KMS-11 (cell line): ENCODE data around the gene C11orf71.

Source experiments
- H2AFZ ChIP-seq: fragments of 200-600 bp; sonication (generic); 2 replicates; pipeline ENCODE4 v1.6.1; 2016; ENCODE audit warnings: antibody characterized with exemption, mixed run types, low read depth
- H3K27ac ChIP-seq: fragments of 200-600 bp; sonication (generic); 2 replicates; pipeline ENCODE4 v1.6.1; 2016; ENCODE audit warnings: mild to moderate bottlenecking, mixed run types
- H3K27me3 ChIP-seq: fragments of 200-600 bp; sonication (generic); 2 replicates; pipeline ENCODE4 v1.6.1; 2017; ENCODE audit warnings: mild to moderate bottlenecking, low read depth, mixed run types, moderate library complexity; ENCODE audit not compliant: insufficient read depth
- H3K36me3 ChIP-seq: fragments of 200-600 bp; sonication (generic); 2 replicates; pipeline ENCODE4 v1.6.1; 2017; ENCODE audit warnings: mild to moderate bottlenecking, mixed run types; ENCODE audit not compliant: insufficient read depth
- H3K4me1 ChIP-seq: fragments of 200-600 bp; sonication (generic); 2 replicates; pipeline ENCODE4 v1.6.1; 2016; ENCODE audit warnings: mild to moderate bottlenecking, low read depth, mixed run types; ENCODE audit not compliant: poor library complexity, severe bottlenecking
- H3K4me2 ChIP-seq: fragments of 200-600 bp; sonication (generic); 2 replicates; pipeline ENCODE4 v1.7.0; 2016; ENCODE audit warnings: mild to moderate bottlenecking, mixed run types
- H3K4me3 ChIP-seq: fragments of 200-600 bp; sonication (generic); IDR thresholded peaks from 2 replicates; pipeline ENCODE4 v1.6.1; 2017; ENCODE audit warnings: low read depth, low read length, mixed read lengths; ENCODE audit not compliant: insufficient read depth
- H3K79me2 ChIP-seq: fragments of 200-600 bp; sonication (generic); 2 replicates; pipeline ENCODE4 v1.6.1; 2016; ENCODE audit warnings: low read depth, mixed run types; ENCODE audit not compliant: insufficient read depth
- H3K9ac ChIP-seq: fragments of 200-600 bp; sonication (generic); 2 replicates; pipeline ENCODE4 v1.6.1; 2016; ENCODE audit warnings: mild to moderate bottlenecking, mixed run types
- H4K20me1 ChIP-seq: fragments of 200-600 bp; sonication (generic); 2 replicates; pipeline ENCODE4 v1.6.1; 2016; ENCODE audit warnings: mild to moderate bottlenecking, mixed run types; ENCODE audit not compliant: insufficient read depth
- TF ChIP-seq, protein P1 (sequence below): fragments of 200-600 bp; sonication (generic); conservative IDR thresholded peaks from 2 replicates; pipeline ENCODE4 v1.6.1; 2017; ENCODE audit warnings: low read depth, mild to moderate bottlenecking, antibody characterized with exemption, low read length, moderate library complexity, mixed read lengths

The C11orf71 gene

GRCh38 chr11:114399490-114400215, 658 bp downstream of the C11orf71 start:
- Histone ChIP-seq H4K20me1 (no peaks in the 10 kb centered on the region), H3K79me2 (peaks cover 39% of the 10 kb centered on the region), H3K4me3 (no peak overlapping the region), H2AFZ (peak overlapping the region; percentile 48), H3K4me1 (peaks cover 15% of the 10 kb centered on the region), H3K9ac (peak overlapping the region; percentile 95), H3K4me2 (peak overlapping the region; percentile 83), H3K27me3 (no peaks in the 10 kb centered on the region), H3K36me3 (no peaks in the 10 kb centered on the region), H3K27ac (peak overlapping the region; percentile 93)
- TF ChIP-seq, protein P1, sequence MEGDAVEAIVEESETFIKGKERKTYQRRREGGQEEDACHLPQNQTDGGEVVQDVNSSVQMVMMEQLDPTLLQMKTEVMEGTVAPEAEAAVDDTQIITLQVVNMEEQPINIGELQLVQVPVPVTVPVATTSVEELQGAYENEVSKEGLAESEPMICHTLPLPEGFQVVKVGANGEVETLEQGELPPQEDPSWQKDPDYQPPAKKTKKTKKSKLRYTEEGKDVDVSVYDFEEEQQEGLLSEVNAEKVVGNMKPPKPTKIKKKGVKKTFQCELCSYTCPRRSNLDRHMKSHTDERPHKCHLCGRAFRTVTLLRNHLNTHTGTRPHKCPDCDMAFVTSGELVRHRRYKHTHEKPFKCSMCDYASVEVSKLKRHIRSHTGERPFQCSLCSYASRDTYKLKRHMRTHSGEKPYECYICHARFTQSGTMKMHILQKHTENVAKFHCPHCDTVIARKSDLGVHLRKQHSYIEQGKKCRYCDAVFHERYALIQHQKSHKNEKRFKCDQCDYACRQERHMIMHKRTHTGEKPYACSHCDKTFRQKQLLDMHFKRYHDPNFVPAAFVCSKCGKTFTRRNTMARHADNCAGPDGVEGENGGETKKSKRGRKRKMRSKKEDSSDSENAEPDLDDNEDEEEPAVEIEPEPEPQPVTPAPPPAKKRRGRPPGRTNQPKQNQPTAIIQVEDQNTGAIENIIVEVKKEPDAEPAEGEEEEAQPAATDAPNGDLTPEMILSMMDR, result no peak

GRCh38 chr11:114398303-114398920, 1.9 kb downstream of the C11orf71 start:
- peaks cover 33% of the 10 kb centered on the region for H3K79me2 ChIP-seq
- H3K4me2 ChIP-seq, result no peak overlapping the region
- H4K20me1 ChIP-seq, result no peaks in the 10 kb centered on the region
- no peaks in the 10 kb centered on the region for H3K36me3 ChIP-seq
- TF ChIP-seq, protein P1, result no peak
- H3K9ac ChIP-seq, result no peak overlapping the region
- H3K27ac ChIP-seq, result no peak overlapping the region
- no peaks in the 10 kb centered on the region for H3K27me3 ChIP-seq
- no peak overlapping the region for H2AFZ ChIP-seq
- H3K4me3 ChIP-seq, result no peak overlapping the region
- H3K4me1 ChIP-seq, result peaks cover 15% of the 10 kb centered on the region

- Histone ChIP-seq H2AFZ (no peak overlapping the region), H3K4me2 (no peak overlapping the region), H3K4me3 (no peak overlapping the region), H3K36me3 (no peaks in the 10 kb centered on the region), H3K27me3 (no peaks in the 10 kb centered on the region), H3K27ac (no peak overlapping the region), H3K9ac (no peak overlapping the region), H3K79me2 (peaks cover 24% of the 10 kb centered on the region; the same call in 1 of the 2 replicates), H3K4me1 (peaks cover 15% of the 10 kb centered on the region), H4K20me1 (no peaks in the 10 kb centered on the region)
- TF ChIP-seq, protein P1, result no peak
Measured at GRCh38 chr11:114397349-114397982, 2.8 kb downstream of the C11orf71 start.

DNA sequence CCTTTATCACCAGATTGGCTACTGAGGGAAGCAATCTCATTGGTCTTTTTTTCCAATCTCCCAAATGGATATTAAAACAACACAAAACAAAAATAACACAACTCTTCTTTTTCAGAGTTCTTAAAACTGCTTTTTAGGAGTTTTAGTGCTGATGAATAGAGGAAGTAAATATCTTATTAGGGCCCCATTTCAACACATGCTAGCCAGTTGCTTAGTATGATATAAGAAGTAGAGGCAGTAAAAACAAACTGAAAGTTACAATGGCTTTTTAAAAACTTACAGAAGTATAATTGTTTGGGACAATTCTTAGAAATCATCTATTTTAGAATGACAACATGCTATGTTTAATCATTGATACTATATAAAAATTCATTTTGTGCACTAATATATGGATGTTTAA, 3.4 kb downstream of the C11orf71 start:
- TF ChIP-seq, protein P1, result no peak
- H3K79me2 ChIP-seq, result peaks cover 20% of the 10 kb centered on the region; the same call in 1 of the 2 replicates
- H3K4me2 ChIP-seq, result no peak overlapping the region

More for the DNA sequence above, 3.4 kb downstream of the C11orf71 start:
- Histone ChIP-seq H3K4me3 (no peak overlapping the region), H3K36me3 (no peaks in the 10 kb centered on the region), H3K27ac (no peak overlapping the region), H2AFZ (no peak overlapping the region), H3K4me1 (peaks cover 14% of the 10 kb centered on the region), H3K27me3 (no peaks in the 10 kb centered on the region), H4K20me1 (no peaks in the 10 kb centered on the region), H3K9ac (no peak overlapping the region)
